Neural cell (in vitro differentiated cells): ENCODE data around the gene DHX30. TPM values are rescaled to one million over a fixed set of nuclear protein-coding genes. Genes with fewer than 3 reads are reported as not detected.

ENCODE experiments used
- H2AFZ ChIP-seq: fragments of 200-600, 300-800 bp; sonication (generic), shearing (Covaris generic); 2 replicates; pipeline ENCODE4 v1.6.0; 2014; ENCODE audit warnings: low read depth, mild to moderate bottlenecking, antibody characterized with exemption, low read length, moderate library complexity
- H3F3A ChIP-seq: fragments of 200-600 bp; shearing (Covaris generic); 2 replicates; pipeline ENCODE4 v1.6.1; 2016; ENCODE audit warnings: mild to moderate bottlenecking, moderate library complexity, mixed read lengths, antibody characterized with exemption, low read length; ENCODE audit not compliant: insufficient read depth, poor library complexity, severe bottlenecking
- H3K27ac ChIP-seq: fragments of 200-600, 300-800 bp; sonication (generic), shearing (Covaris generic); 2 replicates; pipeline ENCODE4 v1.5.1; 2014; ENCODE audit warnings: mild to moderate bottlenecking, low read length, moderate library complexity
- H3K27me3 ChIP-seq: fragments of 300-800, 200-600 bp; sonication (generic), shearing (Covaris generic); 2 replicates; pipeline ENCODE4 v1.6.0; 2014; ENCODE audit warnings: mild to moderate bottlenecking, low read depth, low read length, moderate library complexity; ENCODE audit not compliant: insufficient read depth
- H3K36me3 ChIP-seq: fragments of 300-800, 200-600 bp; sonication (generic), shearing (Covaris generic); 2 replicates; pipeline ENCODE4 v1.5.1; 2014; ENCODE audit warnings: mild to moderate bottlenecking, antibody characterized with exemption, low read length, moderate library complexity; ENCODE audit not compliant: insufficient read depth
- H3K4me2 ChIP-seq: fragments of 300-800, 200-600 bp; sonication (generic), shearing (Covaris generic); 2 replicates; pipeline ENCODE4 v1.6.0; 2014; ENCODE audit warnings: mild to moderate bottlenecking, low read length
- H3K4me3 ChIP-seq: fragments of 300-800, 200-600 bp; sonication (generic), shearing (Covaris generic); 2 replicates; pipeline ENCODE4 v1.5.1; 2014; ENCODE audit warnings: mild to moderate bottlenecking, low read length, moderate library complexity
- H3K79me2 ChIP-seq: fragments of 200-600 bp; shearing (Covaris generic); replicated peaks from 2 replicates; pipeline ENCODE4 v1.6.0; 2014; ENCODE audit warnings: mild to moderate bottlenecking, low read length, moderate library complexity; ENCODE audit not compliant: insufficient read depth
- H3K9ac ChIP-seq: fragments of 300-800, 200-600 bp; sonication (generic), shearing (Covaris generic); 2 replicates; pipeline ENCODE4 v1.6.1; 2016; ENCODE audit warnings: mild to moderate bottlenecking, low read length, mixed read lengths
- H3K9me2 ChIP-seq: fragments of 200-600 bp; shearing (Covaris generic); 2 replicates; pipeline ENCODE4 v1.6.1; 2016; ENCODE audit warnings: mild to moderate bottlenecking, low read length, mixed read lengths; ENCODE audit not compliant: insufficient read depth
- H3K9me3 ChIP-seq: fragments of 200-600, 300-800 bp; sonication (generic), shearing (Covaris generic); 2 replicates; pipeline ENCODE4 v1.6.1; 2016; ENCODE audit warnings: mild to moderate bottlenecking, mixed run types, low read length, moderate library complexity, mixed read lengths
- H4K20me1 ChIP-seq: fragments of 200-600 bp; shearing (Covaris generic); 2 replicates; pipeline ENCODE4 v1.6.1; 2016; ENCODE audit warnings: mild to moderate bottlenecking, mixed run types; ENCODE audit not compliant: insufficient read depth
- CTCF ChIP-seq: fragments of 450-650 bp; IDR thresholded peaks from 2 replicates; pipeline ENCODE4 v1.5.1; 2014; ENCODE audit warnings: antibody characterized with exemption, mild to moderate bottlenecking, moderate library complexity; ENCODE audit not compliant: poor library complexity, severe bottlenecking
- EP300 ChIP-seq: fragments of 450-650 bp; conservative IDR thresholded peaks from 2 replicates; pipeline ENCODE4 v1.6.1; 2014; ENCODE audit warnings: antibody characterized with exemption, mild to moderate bottlenecking, moderate library complexity; ENCODE audit not compliant: poor library complexity, severe bottlenecking
- EZH2 ChIP-seq: fragments of 200-600, 300-800 bp; shearing (Covaris generic), sonication (generic); IDR thresholded peaks from 2 replicates; pipeline ENCODE4 v1.6.1; 2014; ENCODE audit warnings: antibody characterized with exemption, low read length, borderline replicate concordance, mild to moderate bottlenecking; ENCODE audit not compliant: insufficient read depth, poor library complexity, severe bottlenecking
- POLR2AphosphoS5 ChIP-seq: IDR thresholded peaks from 2 replicates; pipeline ENCODE4 v1.6.1; 2012
- RAD21 ChIP-seq: fragments of 450-650 bp; conservative IDR thresholded peaks from 2 replicates; pipeline ENCODE4 v1.6.1; 2014; ENCODE audit warnings: antibody characterized with exemption, mild to moderate bottlenecking, moderate library complexity
- REST ChIP-seq: IDR thresholded peaks from 2 replicates; pipeline ENCODE4 v1.6.1; 2012; ENCODE audit warnings: borderline replicate concordance
- SMC3 ChIP-seq: fragments of 450-650 bp; conservative IDR thresholded peaks from 2 replicates; pipeline ENCODE4 v1.6.1; 2014; ENCODE audit warnings: antibody characterized with exemption, mild to moderate bottlenecking, moderate library complexity; ENCODE audit not compliant: poor library complexity
- TAF1 ChIP-seq: IDR thresholded peaks from 2 replicates; pipeline ENCODE4 v1.6.1; 2012; ENCODE audit warnings: low read depth
- polyA plus RNA-seq: library from polyadenylated mRNA; depleted of rRNA; stranded (reverse); fragments of >200 nt; gene quantifications from 2 replicates; pipeline ENCODE4 v1.2.3, GENCODE V29; 2014
- small RNA-seq, 3 experiments: library from RNA; depleted of rRNA; stranded (forward); fragments of <200 nt; gene quantifications; one replicate each; pipeline ENCODE3, GENCODE V24; 2012

Gene DHX30
- polyA plus RNA-seq, 1 donor from 2014 or later: 101 TPM

GRCh38 chr3:47899495-47900108 is 96.7 kb downstream of the DHX30 start:
- no peaks in the 10 kb centered on the region for H3K9me2 ChIP-seq
- no peaks in the 10 kb centered on the region for H3K79me2 ChIP-seq
- no peak overlapping the region for H3K9ac ChIP-seq
- no peaks in the 10 kb centered on the region for H3K9me3 ChIP-seq
- no peak for TF ChIP-seq SMC3
- no peak for TF ChIP-seq EZH2
- TF ChIP-seq POLR2AphosphoS5: no peak
- no peak for TF ChIP-seq EP300
- no peak for TF ChIP-seq CTCF
- no peak for TF ChIP-seq RAD21
- TF ChIP-seq REST: no peak
- TF ChIP-seq TAF1: no peak
- no peaks in the 10 kb centered on the region for H4K20me1 ChIP-seq
- H3K36me3 ChIP-seq: no peaks in the 10 kb centered on the region
- H3K27ac ChIP-seq: no peak overlapping the region
- no peak overlapping the region for H3K4me3 ChIP-seq
- H3K27me3 ChIP-seq: no peaks in the 10 kb centered on the region
- no peaks in the 10 kb centered on the region for H3F3A ChIP-seq
- no peak overlapping the region for H2AFZ ChIP-seq
- no peak overlapping the region for H3K4me2 ChIP-seq

Small RNA genes lying within 50 kb of the gene (small RNA-seq; reads per million reads assigned to genes)
- 85.0 to 212 (median 187) reads per million in 3 experiments for gene MIR1226
- 0 reads per million in 3 experiments for gene RF02271

Other genes with a start within 250 kb of the DHX30 start
- gene CSPG5, start 224.3 kb upstream of the DHX30 start, polyA plus RNA-seq: 67.1 and 78.8 TPM in 2 replicates
- gene SMARCC1, start 21.2 kb upstream of the DHX30 start, polyA plus RNA-seq: 29.4 and 31.9 TPM in 2 replicates
- 179 and 186 TPM in 2 replicates for gene MAP4, start 213.3 kb downstream of the DHX30 start, polyA plus RNA-seq